HepG2 (cell line): ENCODE results near the gene NR1H2. TPM values are rescaled to one million over a fixed set of nuclear protein-coding genes. Genes with fewer than 3 reads are reported as not detected.

Experiments used
- ADNP ChIP-seq: sonication (generic); formaldehyde crosslinking; IDR thresholded peaks from 2 replicates; pipeline ENCODE4 v1.4.0; 2020; ENCODE audit warnings: missing genetic modification reagents
- ATRX ChIP-seq: sonication (generic); formaldehyde crosslinking; IDR thresholded peaks from 2 replicates; pipeline ENCODE4 v1.4.0; 2020; ENCODE audit warnings: missing genetic modification reagents, borderline replicate concordance
- HOXA5 ChIP-seq: sonication (generic); formaldehyde crosslinking; IDR thresholded peaks from 2 replicates; pipeline ENCODE4 v1.4.0; 2020; ENCODE audit warnings: missing genetic modification reagents
- KDM5B ChIP-seq: sonication (generic); formaldehyde crosslinking; IDR thresholded peaks from 2 replicates; pipeline ENCODE4 v1.4.0; 2020; ENCODE audit warnings: missing genetic modification reagents, mild to moderate bottlenecking, borderline replicate concordance
- KLF6 ChIP-seq: IDR thresholded peaks from 2 replicates; pipeline ENCODE4 v1.8.0; 2016; ENCODE audit warnings: missing biosample characterization, missing genetic modification reagents
- NCOA1 ChIP-seq: sonication (generic); formaldehyde crosslinking; IDR thresholded peaks from 2 replicates; pipeline ENCODE4 v1.9.0; 2021; ENCODE audit warnings: missing genetic modification reagents
- NFE2L1 ChIP-seq: sonication (generic); formaldehyde crosslinking; IDR thresholded peaks from 2 replicates; pipeline ENCODE4 v1.4.0; 2020; ENCODE audit warnings: missing genetic modification reagents, mild to moderate bottlenecking, borderline replicate concordance
- RELA ChIP-seq: sonication (generic); formaldehyde crosslinking; IDR thresholded peaks from 2 replicates; pipeline ENCODE4 v1.4.0; 2020; ENCODE audit warnings: missing genetic modification reagents
- RNF2 ChIP-seq: fragments of 450-650 bp; conservative IDR thresholded peaks from 2 replicates; pipeline ENCODE4 v1.6.1; 2016; ENCODE audit warnings: low read depth
- TBX2 ChIP-seq: sonication (generic); formaldehyde crosslinking; IDR thresholded peaks from 2 replicates; pipeline ENCODE4 v1.5.0; 2020; ENCODE audit warnings: missing genetic modification reagents, mild to moderate bottlenecking, borderline replicate concordance
- ZBTB3 ChIP-seq: sonication (generic); formaldehyde crosslinking; IDR thresholded peaks from 2 replicates; pipeline ENCODE4 v1.4.0; 2020; ENCODE audit warnings: low read depth, mild to moderate bottlenecking, moderate library complexity, missing genetic modification reagents, borderline replicate concordance
- ZBTB38 ChIP-seq: sonication (generic); formaldehyde crosslinking; IDR thresholded peaks from 2 replicates; pipeline ENCODE4 v1.5.1; 2020; ENCODE audit warnings: mild to moderate bottlenecking, missing genetic modification reagents
- ZFP1 ChIP-seq: IDR thresholded peaks from 2 replicates; pipeline ENCODE4 v1.6.1; 2016
- ZFP41 ChIP-seq: sonication (generic); formaldehyde crosslinking; IDR thresholded peaks from 2 replicates; pipeline ENCODE4 v1.4.0; 2020; ENCODE audit warnings: mild to moderate bottlenecking, missing genetic modification reagents, borderline replicate concordance
- ZFY ChIP-seq: sonication (generic); formaldehyde crosslinking; IDR thresholded peaks from 2 replicates; pipeline ENCODE4 v1.4.0; 2020; ENCODE audit warnings: missing genetic modification reagents
- ZNF260 ChIP-seq: sonication (generic); formaldehyde crosslinking; IDR thresholded peaks from 2 replicates; pipeline ENCODE4 v1.4.0; 2020; ENCODE audit warnings: missing genetic modification reagents, low read depth, mild to moderate bottlenecking, borderline replicate concordance
- ZNF564 ChIP-seq: sonication (generic); formaldehyde crosslinking; IDR thresholded peaks from 2 replicates; pipeline ENCODE4 v1.8.1; 2023; ENCODE audit warnings: mild to moderate bottlenecking, missing genetic modification reagents
- ZNF570 ChIP-seq: sonication (generic); formaldehyde crosslinking; IDR thresholded peaks from 2 replicates; pipeline ENCODE4 v1.4.0; 2020; ENCODE audit warnings: mild to moderate bottlenecking, missing genetic modification reagents, borderline replicate concordance
- ZNF777 ChIP-seq: sonication (generic); formaldehyde crosslinking; IDR thresholded peaks from 2 replicates; pipeline ENCODE4 v1.4.0; 2020; ENCODE audit warnings: missing genetic modification reagents
- polyA plus RNA-seq, 8 experiments: library from polyadenylated mRNA; depleted of rRNA in 3 of 8; stranded (reverse) in 7 of 8; unstranded in 1 of 8; fragments of >200 nt; fragmentation: Illumina TruSeq in 4 of 8; extraction: Trizol in 4 of 8; gene quantifications; 2 replicates each; pipeline versions ENCODE4 v1.2.1 to v1.2.3, GENCODE V29; 2011 to 2016; ENCODE audit warnings: low read depth in 4 of 8, missing spikeins in 1 of 8, mixed read lengths in 1 of 8; ENCODE audit not compliant: insufficient read depth in 1 of 8
- total RNA-seq, 5 experiments: library from RNA; depleted of rRNA; stranded (reverse); fragments of >200 nt; fragmentation: Illumina TruSeq; extraction: Trizol; gene quantifications; 2 replicates each; pipeline ENCODE4 v1.2.3, GENCODE V29; 2016; ENCODE audit warnings: low read depth in 1 of 5
- TF ChIP-seq, protein P1 (sequence below): sonication (generic); formaldehyde crosslinking; IDR thresholded peaks from 2 replicates; pipeline ENCODE4 v1.5.0; 2020; ENCODE audit warnings: missing genetic modification reagents
- TF ChIP-seq, protein P2 (sequence below): sonication (generic); formaldehyde crosslinking; IDR thresholded peaks from 2 replicates; pipeline ENCODE4 v1.8.0; 2022; ENCODE audit warnings: missing genetic modification reagents, mild to moderate bottlenecking, inconsistent platforms, borderline replicate concordance
- TF ChIP-seq, protein P3 (sequence below): sonication (generic); formaldehyde crosslinking; IDR thresholded peaks from 2 replicates; pipeline ENCODE4 v1.4.0; 2020; ENCODE audit warnings: missing genetic modification reagents
- TF ChIP-seq, protein P4 (sequence below): sonication (generic); formaldehyde crosslinking; IDR thresholded peaks from 2 replicates; pipeline ENCODE4 v1.4.0; 2020; ENCODE audit warnings: mild to moderate bottlenecking, missing genetic modification reagents, borderline replicate concordance
- TF ChIP-seq, protein P5 (sequence below): sonication (generic); formaldehyde crosslinking; IDR thresholded peaks from 2 replicates; pipeline ENCODE4 v1.5.0; 2020; ENCODE audit warnings: mild to moderate bottlenecking, low read depth, missing genetic modification reagents, borderline replicate concordance

Gene NR1H2
- total and polyA plus RNA-seq, 2 of the 13 experiments (the other 11 are each of a cell fraction or from before 2014, with no cell fraction given) = 10.3 to 13.5 TPM

DNA sequence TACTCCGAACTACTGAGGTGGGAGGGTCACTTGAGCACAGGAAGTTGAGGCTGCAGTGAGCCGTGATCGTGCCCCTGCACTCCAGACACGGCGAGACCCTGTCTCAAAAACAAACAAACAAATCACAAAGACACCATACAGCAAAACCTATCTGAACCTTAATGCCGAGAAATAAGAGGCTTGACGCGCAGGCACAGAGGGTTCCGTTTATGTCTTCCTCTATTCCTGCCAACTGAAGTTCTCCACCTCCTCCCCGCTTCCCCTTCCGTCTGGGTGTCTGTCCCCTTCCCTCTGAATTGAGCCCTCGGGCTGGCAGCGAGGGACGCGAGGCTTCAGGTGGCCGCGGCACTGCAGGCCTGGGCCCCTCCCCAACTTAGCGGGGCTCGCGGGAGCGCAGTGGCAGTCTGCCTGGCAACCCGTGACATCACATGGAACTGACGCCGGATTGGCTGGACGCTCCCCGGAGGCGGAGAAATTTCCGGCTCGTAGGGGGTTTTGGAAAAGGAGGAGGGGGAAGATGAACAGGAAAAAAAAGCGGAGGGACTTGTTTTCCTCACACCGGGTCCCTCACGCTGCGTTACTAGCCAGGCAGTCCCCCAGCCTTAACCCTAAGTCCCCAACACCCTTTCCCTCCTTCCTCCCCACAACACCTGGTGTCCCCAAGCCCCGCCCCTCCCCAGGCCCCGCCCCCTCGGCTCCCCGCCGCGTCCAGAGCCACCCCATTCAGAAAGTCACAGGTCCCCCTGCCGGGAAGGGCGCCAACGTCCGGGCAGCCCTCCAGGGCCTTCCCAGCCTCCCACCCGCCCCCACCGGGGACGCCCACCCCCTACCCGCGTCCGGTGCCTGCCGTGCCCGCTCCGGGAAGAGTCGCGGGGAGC is 55.3 kb downstream of the NR1H2 start (continued):
- TF ChIP-seq ZBTB3 (CRISPR knock-in tag) (no peak), ZNF777 (CRISPR knock-in tag) (peak; percentile 44; the same call in 1 of the 2 replicates), ZFY (peak; percentile 64), KDM5B (CRISPR knock-in tag) (peak; percentile 19; the same call in 1 of the 2 replicates), RNF2 (no peak), ZNF564 (CRISPR knock-in tag) (no peak), ATRX (CRISPR knock-in tag) (no peak), ZFP41 (CRISPR knock-in tag) (no peak; the same call in 1 of the 2 replicates), HOXA5 (0 out of 2 replicates have a peak, but pooled peaks have one; percentile 14), ZFP1 (no peak), RELA (CRISPR knock-in tag) (no peak), NCOA1 (no peak), KLF6 (CRISPR knock-in tag) (no peak), ZNF570 (CRISPR knock-in tag) (no peak), TBX2 (CRISPR knock-in tag) (peak; percentile 33; the same call in 1 of the 2 replicates), ZNF260 (CRISPR knock-in tag) (no peak), NFE2L1 (no peak), ZBTB38 (no peak), ADNP (CRISPR knock-in tag) (no peak)
- TF ChIP-seq, protein P1, sequence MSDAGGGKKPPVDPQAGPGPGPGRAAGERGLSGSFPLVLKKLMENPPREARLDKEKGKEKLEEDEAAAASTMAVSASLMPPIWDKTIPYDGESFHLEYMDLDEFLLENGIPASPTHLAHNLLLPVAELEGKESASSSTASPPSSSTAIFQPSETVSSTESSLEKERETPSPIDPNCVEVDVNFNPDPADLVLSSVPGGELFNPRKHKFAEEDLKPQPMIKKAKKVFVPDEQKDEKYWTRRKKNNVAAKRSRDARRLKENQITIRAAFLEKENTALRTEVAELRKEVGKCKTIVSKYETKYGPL = no peak
- TF ChIP-seq, protein P2, sequence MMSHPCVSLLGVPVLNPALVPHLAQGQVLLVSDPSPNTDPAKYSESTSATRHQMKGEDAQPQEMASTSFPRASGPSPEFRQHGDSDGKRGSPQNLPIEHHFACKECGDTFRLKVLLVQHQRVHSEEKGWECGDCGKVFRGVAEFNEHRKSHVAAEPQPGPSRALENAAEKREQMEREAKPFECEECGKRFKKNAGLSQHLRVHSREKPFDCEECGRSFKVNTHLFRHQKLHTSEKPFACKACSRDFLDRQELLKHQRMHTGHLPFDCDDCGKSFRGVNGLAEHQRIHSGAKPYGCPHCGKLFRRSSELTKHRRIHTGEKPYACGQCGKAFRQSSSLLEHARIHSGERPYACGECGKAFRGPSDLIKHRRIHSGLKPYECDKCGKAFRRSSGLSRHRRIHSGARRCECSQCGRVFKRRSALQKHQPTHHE = no peak
- TF ChIP-seq, protein P3, sequence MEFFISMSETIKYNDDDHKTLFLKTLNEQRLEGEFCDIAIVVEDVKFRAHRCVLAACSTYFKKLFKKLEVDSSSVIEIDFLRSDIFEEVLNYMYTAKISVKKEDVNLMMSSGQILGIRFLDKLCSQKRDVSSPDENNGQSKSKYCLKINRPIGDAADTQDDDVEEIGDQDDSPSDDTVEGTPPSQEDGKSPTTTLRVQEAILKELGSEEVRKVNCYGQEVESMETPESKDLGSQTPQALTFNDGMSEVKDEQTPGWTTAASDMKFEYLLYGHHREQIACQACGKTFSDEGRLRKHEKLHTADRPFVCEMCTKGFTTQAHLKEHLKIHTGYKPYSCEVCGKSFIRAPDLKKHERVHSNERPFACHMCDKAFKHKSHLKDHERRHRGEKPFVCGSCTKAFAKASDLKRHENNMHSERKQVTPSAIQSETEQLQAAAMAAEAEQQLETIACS = no peak
- TF ChIP-seq, protein P4, sequence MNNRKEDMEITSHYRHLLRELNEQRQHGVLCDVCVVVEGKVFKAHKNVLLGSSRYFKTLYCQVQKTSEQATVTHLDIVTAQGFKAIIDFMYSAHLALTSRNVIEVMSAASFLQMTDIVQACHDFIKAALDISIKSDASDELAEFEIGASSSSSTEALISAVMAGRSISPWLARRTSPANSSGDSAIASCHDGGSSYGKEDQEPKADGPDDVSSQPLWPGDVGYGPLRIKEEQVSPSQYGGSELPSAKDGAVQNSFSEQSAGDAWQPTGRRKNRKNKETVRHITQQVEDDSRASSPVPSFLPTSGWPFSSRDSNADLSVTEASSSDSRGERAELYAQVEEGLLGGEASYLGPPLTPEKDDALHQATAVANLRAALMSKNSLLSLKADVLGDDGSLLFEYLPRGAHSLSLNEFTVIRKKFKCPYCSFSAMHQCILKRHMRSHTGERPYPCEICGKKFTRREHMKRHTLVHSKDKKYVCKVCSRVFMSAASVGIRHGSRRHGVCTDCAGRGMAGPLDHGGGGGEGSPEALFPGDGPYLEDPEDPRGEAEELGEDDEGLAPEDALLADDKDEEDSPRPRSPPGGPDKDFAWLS (CRISPR knock-in tag) = no peak
- TF ChIP-seq, protein P5, sequence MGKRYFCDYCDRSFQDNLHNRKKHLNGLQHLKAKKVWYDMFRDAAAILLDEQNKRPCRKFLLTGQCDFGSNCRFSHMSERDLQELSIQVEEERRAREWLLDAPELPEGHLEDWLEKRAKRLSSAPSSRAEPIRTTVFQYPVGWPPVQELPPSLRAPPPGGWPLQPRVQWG = no peak
